A549 (cell line): ENCODE data around the gene FBXO21. TPM values are rescaled to one million over a fixed set of nuclear protein-coding genes. Genes with fewer than 3 reads are reported as not detected.

Experiments used
- ATAC-seq, 2 experiments: fragments of 200-7000 bp in 1 of 2; fragments of >200 bp in 1 of 2; cut with Nextera tagmentation in 1 of 2; cut with Tn5 transposase in 1 of 2; 3 replicates each; pipeline versions ENCODE4 v1.8.0 to v1.9.1; 2018 to 2020; ENCODE audit warnings: mild to moderate bottlenecking in 1 of 2, moderate library complexity in 1 of 2
- CTCF ChIA-PET: fragments of 300-600 bp; sonication (Branson Sonifier 250); formaldehyde crosslinking; extraction: SDS; loops from one replicate; lab custom pipeline; 2021; ENCODE audit warnings: antibody characterized with exemption, inconsistent platforms; lab: Yijun Ruan, JAX
- POLR2A ChIA-PET: fragments of 350-600 bp; formaldehyde crosslinking; extraction: SDS; loops from one replicate; lab custom pipeline; 2021; ENCODE audit warnings: antibody characterized with exemption, inconsistent platforms; lab: Yijun Ruan, JAX
- DNase-seq, 2 experiments: peaks; one replicate each; pipeline versions ENCODE4 v3.0.0 to v3.0.0-alpha.2; 2011 to 2016; ENCODE audit warnings: low read depth in 1 of 2, low spot score in 1 of 2
- FAIRE-seq: peaks from 2 replicates; lab custom pipeline; 2011; peaks lifted over from hg19 to GRCh38; lab: Jason Lieb, UNC
- H3K27ac ChIP-seq, 2 experiments: fragments of >200 bp; sonication (Bioruptor Twin); formaldehyde crosslinking; 3 replicates each; pipeline ENCODE4 v1.5.1; 2016 to 2017
- H3K4me1 ChIP-seq: fragments of >200 bp; sonication (Bioruptor Twin); formaldehyde crosslinking; 3 replicates; pipeline ENCODE4 v1.6.1; 2016
- H3K4me2 ChIP-seq: fragments of >200 bp; sonication (Bioruptor Twin); formaldehyde crosslinking; 3 replicates; pipeline ENCODE4 v1.6.1; 2016
- H3K4me3 ChIP-seq: fragments of >200 bp; sonication (Bioruptor Twin); formaldehyde crosslinking; 3 replicates; pipeline ENCODE4 v1.5.1; 2016
- H3K9me3 ChIP-seq: fragments of >200 bp; sonication (Bioruptor Twin); formaldehyde crosslinking; 3 replicates; pipeline ENCODE4 v1.6.1; 2016
- ATOH8 ChIP-seq: fragments of 250-450 bp; sonication (Bioruptor Pico); IDR thresholded peaks from 2 replicates; pipeline ENCODE4 v1.5.0; 2020; ENCODE audit warnings: low read depth, mild to moderate bottlenecking, moderate library complexity
- CBX8 ChIP-seq: fragments of 200-600 bp; sonication (generic); IDR thresholded peaks from 2 replicates; pipeline ENCODE4 v1.6.1; 2016
- CEBPB ChIP-seq, 2 experiments: fragments of >200 bp in 1 of 2; sonication (Bioruptor Twin) in 1 of 2; formaldehyde crosslinking in 1 of 2; IDR thresholded peaks; 2 replicates each; pipeline ENCODE4 v1.6.1; 2012 to 2016
- CHD2 ChIP-seq: fragments of 150-350 bp; IDR thresholded peaks from 2 replicates; pipeline ENCODE4 v1.6.1; 2014; ENCODE audit warnings: low read length; ENCODE audit not compliant: partially characterized antibody
- GATA3 ChIP-seq: IDR thresholded peaks from 2 replicates; pipeline ENCODE4 v1.6.1; 2012; ENCODE audit warnings: borderline replicate concordance
- HES2 ChIP-seq: fragments of >200 bp; sonication (Bioruptor Twin); formaldehyde crosslinking; IDR thresholded peaks from 2 replicates; pipeline ENCODE4 v1.6.1; 2016
- HOXB13 ChIP-seq: fragments of 250-450 bp; sonication (Bioruptor Pico); IDR thresholded peaks from 2 replicates; pipeline ENCODE4 v1.5.0; 2020; ENCODE audit warnings: low read depth, mild to moderate bottlenecking, moderate library complexity
- HOXB5 ChIP-seq: fragments of 250-450 bp; sonication (Bioruptor Pico); IDR thresholded peaks from 2 replicates; pipeline ENCODE4 v1.5.0; 2020; ENCODE audit warnings: mild to moderate bottlenecking, moderate library complexity
- JUN ChIP-seq, 2 experiments: fragments of >200 bp; sonication (Bioruptor Twin); formaldehyde crosslinking; IDR thresholded peaks; 2 replicates in 1 of 2; 3 replicates in 1 of 2; pipeline ENCODE4 v1.6.1; 2016 to 2017
- KDM5A ChIP-seq: fragments of 200-600 bp; sonication (generic); IDR thresholded peaks from 2 replicates; pipeline ENCODE4 v1.6.1; 2016; ENCODE audit warnings: antibody characterized with exemption, mild to moderate bottlenecking
- MAX ChIP-seq: IDR thresholded peaks from 2 replicates; pipeline ENCODE4 v1.6.1; 2012
- NR3C1 ChIP-seq: fragments of >200 bp; sonication (Bioruptor Twin); formaldehyde crosslinking; IDR thresholded peaks from 3 replicates; pipeline ENCODE4 v1.6.1; 2017
- RARB ChIP-seq: fragments of 250-450 bp; sonication (Bioruptor Pico); IDR thresholded peaks from 2 replicates; pipeline ENCODE4 v1.8.0; 2021; ENCODE audit warnings: mild to moderate bottlenecking, moderate library complexity
- RCOR1 ChIP-seq: fragments of 150-350 bp; IDR thresholded peaks from 2 replicates; pipeline ENCODE4 v1.6.1; 2014; ENCODE audit warnings: antibody characterized with exemption, low read length, low read depth
- REST ChIP-seq: fragments of 200-600 bp; sonication (generic); IDR thresholded peaks from 2 replicates; pipeline ENCODE4 v1.6.1; 2016; ENCODE audit warnings: antibody characterized with exemption, mild to moderate bottlenecking, moderate library complexity
- RNF2 ChIP-seq: fragments of 200-600 bp; sonication (generic); IDR thresholded peaks from 2 replicates; pipeline ENCODE4 v1.6.1; 2016; ENCODE audit warnings: low read depth, mild to moderate bottlenecking, antibody characterized with exemption, moderate library complexity, borderline replicate concordance
- SMC3 ChIP-seq: fragments of >200 bp; sonication (Bioruptor Twin); formaldehyde crosslinking; IDR thresholded peaks from 3 replicates; pipeline ENCODE4 v1.6.1; 2018; ENCODE audit warnings: inconsistent platforms
- ZC3H11A ChIP-seq: fragments of 450-650 bp; IDR thresholded peaks from 2 replicates; pipeline ENCODE4 v1.6.1; 2014; ENCODE audit warnings: antibody characterized with exemption, mild to moderate bottlenecking
- ZFP36 ChIP-seq: fragments of 450-650 bp; IDR thresholded peaks from 2 replicates; pipeline ENCODE4 v1.6.1; 2014; ENCODE audit warnings: borderline replicate concordance; ENCODE audit not compliant: partially characterized antibody
- ZNF302 ChIP-seq: fragments of 250-450 bp; sonication (Bioruptor Pico); IDR thresholded peaks from 2 replicates; pipeline ENCODE4 v1.9.0; 2021; ENCODE audit warnings: inconsistent platforms, mild to moderate bottlenecking, moderate library complexity
- ZSCAN20 ChIP-seq: fragments of 250-450 bp; sonication (Bioruptor Pico); IDR thresholded peaks from 2 replicates; pipeline ENCODE4 v1.8.0; 2022; ENCODE audit warnings: mild to moderate bottlenecking, moderate library complexity
- WGBS: methylation state at CpG from one replicate; pipeline ENCODE4 v1.1.6; 2017; ENCODE audit errors: missing lambda C conversion rate; 5-methylcytosine and 5-hydroxymethylcytosine counted together
- polyA plus RNA-seq, 4 experiments: library from polyadenylated mRNA; depleted of rRNA in 3 of 4; stranded (reverse); fragments of >200 nt; fragmentation: RNase III in 1 of 4; extraction: RNeasy Plus Mini Kit Qiagen cat#74134 plus additional on column Dnase treatment in 1 of 4; gene quantifications; 2 replicates in 3 of 4; 3 replicates in 1 of 4; pipeline ENCODE4 v1.2.3, GENCODE V29; 2011 to 2017

Gene FBXO21
- polyA plus RNA-seq, 2 of the 4 experiments (the other 2 are of a cell fraction) = 33.2 to 62.4 TPM

- Histone ChIP-seq H3K27ac (no peak overlapping the region), H3K4me1 (0 out of 3 replicates have a peak, but pooled peaks cover 5% of the 10 kb centered on the region)
- POLR2A ChIA-PET = no interaction called here
- WGBS = 77% methylated on average over 6 of the region's 6 CpGs
- TF ChIP-seq RCOR1 (no peak), SMC3 (no peak), ATOH8 (CRISPR knock-in tag) (no peak)
- TF ChIP-seq, all 56 proteins: peak for 0
- CTCF ChIA-PET = interaction anchor here (0.7 to 16.3 kb wide), 13 partner anchors 10 to 824 kb away, joined by 3 to 287 read pairs (median 11); no protein-coding TSS in a partner anchor
- no peak for ATAC-seq
- Histone ChIP-seq H3K9me3 (no peaks in the 10 kb centered on the region), H3K4me2 (no peak overlapping the region), H3K4me3 (no peak overlapping the region)
- DNase-seq = no peak
- FAIRE-seq = no peak
These were observed 20.1 kb upstream of the FBXO21 start for GRCh38 chr12:117210266-117210918.

GRCh38 chr12:117209626-117210025 lies 19.4 kb upstream of the FBXO21 start:
- DNase-seq (no peak), ATAC-seq (no peak), FAIRE-seq (no peak)
- H3K4me3 ChIP-seq = no peak overlapping the region
- TF ChIP-seq NR3C1 (no peak), KDM5A (no peak), JUN (IDR thresholded peaks at IDR 0.05) (no peak), RCOR1 (no peak), HOXB13 (CRISPR knock-in tag) (no peak), RARB (CRISPR knock-in tag) (no peak)
- ChIA-PET POLR2A (no interaction called here), CTCF (interaction anchor here (4.5 to 16.3 kb wide), 3 partner anchors 11 to 642 kb away, joined by 39 to 287 read pairs (median 59); no protein-coding TSS in a partner anchor)
- WGBS = 71% methylated on average over 3 of the region's 3 CpGs
- H3K4me2 ChIP-seq = no peak overlapping the region
- H3K27ac ChIP-seq = no peak overlapping the region
- H3K4me1 ChIP-seq = 0 out of 3 replicates have a peak, but pooled peaks cover 5% of the 10 kb centered on the region
- H3K9me3 ChIP-seq = no peaks in the 10 kb centered on the region

GRCh38 chr12:117208811-117209455 lies 18.7 kb upstream of the FBXO21 start:
- no peaks in the 10 kb centered on the region for H3K9me3 ChIP-seq
- ChIA-PET CTCF (interaction anchor here (2.8 to 16.3 kb wide), 4 partner anchors 12 to 642 kb away, joined by 9 to 287 read pairs (median 49); no protein-coding TSS in a partner anchor), POLR2A (no interaction called here)
- DNase-seq = no peak
- H3K4me2 ChIP-seq = no peak overlapping the region
- 0 out of 3 replicates have a peak, but pooled peaks cover 5% of the 10 kb centered on the region for H3K4me1 ChIP-seq
- H3K4me3 ChIP-seq = no peak overlapping the region
- WGBS = 62% methylated on average over 13 of the region's 13 CpGs
- no peak for TF ChIP-seq ZFP36
- no peak for TF ChIP-seq HES2
- no peak for TF ChIP-seq ZNF302
- TF ChIP-seq MAX = no peak
- TF ChIP-seq NR3C1 = no peak
- TF ChIP-seq SMC3 = no peak
- no peak for TF ChIP-seq HOXB13 (CRISPR knock-in tag)
- TF ChIP-seq CBX8 = no peak
- TF ChIP-seq ZSCAN20 = no peak
- no peak for TF ChIP-seq REST
- no peak for TF ChIP-seq CEBPB (IDR thresholded peaks at IDR 0.05)
- no peak for TF ChIP-seq ATOH8 (CRISPR knock-in tag)
- TF ChIP-seq HOXB5 (CRISPR knock-in tag) = no peak
- no peak for TF ChIP-seq ZC3H11A
- no peak for TF ChIP-seq CHD2
- TF ChIP-seq RNF2 = no peak
- no peak for TF ChIP-seq GATA3
- no peak overlapping the region for H3K27ac ChIP-seq
- no peak for ATAC-seq
- FAIRE-seq = no peak
